HFFc6 (cell line): ENCODE data around the gene XCL1. TPM values are rescaled to one million over a fixed set of nuclear protein-coding genes. Genes with fewer than 3 reads are reported as not detected.

Experiments used
- DNase-seq: peaks from one replicate; pipeline ENCODE4 v3.0.0-alpha.2; 2018
- H3K27ac Mint-ChIP-seq: 2 replicates; pipeline ENCODE4 v1.8.0; 2020; ENCODE audit warnings: mild to moderate bottlenecking, mixed read lengths
- H3K27me3 Mint-ChIP-seq: 2 replicates; pipeline ENCODE4 v1.8.0; 2021; ENCODE audit warnings: mild to moderate bottlenecking, moderate library complexity, mixed read lengths; ENCODE audit not compliant: insufficient read depth
- H3K36me3 Mint-ChIP-seq: 2 replicates; pipeline ENCODE4 v1.8.0; 2021; ENCODE audit warnings: low read depth, mixed read lengths
- H3K4me1 Mint-ChIP-seq: 2 replicates; pipeline ENCODE4 v1.8.0; 2020; ENCODE audit warnings: low read depth, mixed read lengths
- H3K4me3 Mint-ChIP-seq: 2 replicates; pipeline ENCODE4 v1.8.0; 2020; ENCODE audit warnings: mild to moderate bottlenecking, moderate library complexity, mixed read lengths
- H3K9me3 Mint-ChIP-seq: 2 replicates; pipeline ENCODE4 v1.8.0; 2020; ENCODE audit warnings: mild to moderate bottlenecking, mixed read lengths
- CTCF ChIP-seq: fragments of 200-600 bp; sonication (generic); IDR thresholded peaks from 2 replicates; pipeline ENCODE4 v1.5.0; 2021; ENCODE audit warnings: antibody characterized with exemption, mild to moderate bottlenecking
- total RNA-seq, 6 experiments: library from RNA; stranded (reverse); fragmentation: NEBNext Ultra II Directional; extraction: Animal tissue kit (Norgen Biotek cat#: 25700); gene quantifications; 2 replicates in 1 of 6; 3 replicates in 5 of 6; pipeline ENCODE4 v1.2.3, GENCODE V29; 2021

Gene XCL1
- total RNA-seq, 6 experiments from 2014 or later, result not detected

- Mint-ChIP-seq H3K4me1 (peaks cover 9% of the 10 kb centered on the region), H3K36me3 (no peaks in the 10 kb centered on the region), H3K27me3 (peaks cover 5% of the 10 kb centered on the region), H3K9me3 (peaks cover 3% of the 10 kb centered on the region; the same call in 1 of the 2 replicates), H3K4me3 (no peak overlapping the region), H3K27ac (no peak overlapping the region)
- no peak for TF ChIP-seq CTCF
- no peak for DNase-seq
Observed at GRCh38 chr1:168553680-168554553, 22.5 kb upstream of the XCL1 start.

GRCh38 chr1:168554603-168555483 is 21.6 kb upstream of the XCL1 start:
- no peaks in the 10 kb centered on the region for H3K36me3 Mint-ChIP-seq
- H3K27ac Mint-ChIP-seq, result no peak overlapping the region
- peaks cover 3% of the 10 kb centered on the region for H3K27me3 Mint-ChIP-seq
- TF ChIP-seq CTCF, result no peak
- H3K4me1 Mint-ChIP-seq, result peaks cover 9% of the 10 kb centered on the region
- H3K9me3 Mint-ChIP-seq, result no peaks in the 10 kb centered on the region
- DNase-seq, result no peak
- no peak overlapping the region for H3K4me3 Mint-ChIP-seq

GRCh38 chr1:168555508-168556046 is 20.8 kb upstream of the XCL1 start:
- Mint-ChIP-seq H3K4me1 (peaks cover 9% of the 10 kb centered on the region), H3K36me3 (no peaks in the 10 kb centered on the region), H3K27me3 (peaks cover 3% of the 10 kb centered on the region; the same call in 1 of the 2 replicates), H3K27ac (no peak overlapping the region), H3K4me3 (no peak overlapping the region), H3K9me3 (no peaks in the 10 kb centered on the region)
- no peak for DNase-seq
- TF ChIP-seq CTCF, result no peak

- no peak overlapping the region for H3K4me3 Mint-ChIP-seq
- H3K27ac Mint-ChIP-seq, result no peak overlapping the region
- no peaks in the 10 kb centered on the region for H3K9me3 Mint-ChIP-seq
- TF ChIP-seq CTCF, result no peak
- no peak for DNase-seq
- peaks cover 9% of the 10 kb centered on the region for H3K4me1 Mint-ChIP-seq
- no peaks in the 10 kb centered on the region for H3K36me3 Mint-ChIP-seq
- H3K27me3 Mint-ChIP-seq, result peaks cover 3% of the 10 kb centered on the region; the same call in 1 of the 2 replicates
Observed at GRCh38 chr1:168556647-168557046, 19.8 kb upstream of the XCL1 start.

GRCh38 chr1:168560370-168560769 is 16.0 kb upstream of the XCL1 start:
- Mint-ChIP-seq H3K4me3 (no peak overlapping the region), H3K27me3 (peaks cover 4% of the 10 kb centered on the region), H3K36me3 (no peaks in the 10 kb centered on the region), H3K4me1 (peaks cover 9% of the 10 kb centered on the region), H3K27ac (no peak overlapping the region), H3K9me3 (no peaks in the 10 kb centered on the region)
- DNase-seq, result no peak
- TF ChIP-seq CTCF, result no peak
